Measurements from ENCODE around the gene LIMS4. TPM values are rescaled to one million over a fixed set of nuclear protein-coding genes. Genes with fewer than 3 reads are reported as not detected.
"Not testable (repeated sequence)": the region's sequence is repeated elsewhere in the genome, so short reads cannot be mapped to it uniquely, and the experiment has no call there.

LIMS4 gene
- total and polyA plus RNA-seq, 2 of the 13 experiments (the other 11 are each of a cell fraction or from before 2014, with no cell fraction given): 0.86 to 1.1 TPM

DNA sequence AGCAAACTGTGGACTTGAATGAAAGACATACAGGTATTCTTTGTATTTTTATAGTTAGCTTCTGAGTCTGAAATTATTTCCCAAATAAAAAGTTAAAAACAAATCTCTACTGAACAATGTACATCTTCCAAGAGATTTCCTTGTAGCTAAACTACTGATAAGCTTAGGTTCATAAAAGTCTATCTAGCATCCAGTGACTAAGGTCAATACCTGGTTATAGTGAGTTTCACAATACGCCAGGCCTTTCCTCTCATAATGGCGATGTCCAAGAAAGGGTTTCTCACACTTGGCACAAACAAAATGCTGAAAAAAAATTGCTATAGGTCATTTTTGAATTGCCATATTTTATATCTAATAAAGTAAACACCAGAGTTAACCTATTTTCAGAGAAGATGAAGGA, 21.7 kb downstream of the LIMS4 start:
- no CpG with 5 or more reads among the region's 2 CpGs for WGBS (ENCODE audit: low lambda C conversion rate)
- in situ Hi-C loops (cut with HindIII; ENCODE audit: extremely low pct_ligation_motif_present, low pct_unique_long_range_greater_than_20kb): not testable (repeated sequence)

DNA sequence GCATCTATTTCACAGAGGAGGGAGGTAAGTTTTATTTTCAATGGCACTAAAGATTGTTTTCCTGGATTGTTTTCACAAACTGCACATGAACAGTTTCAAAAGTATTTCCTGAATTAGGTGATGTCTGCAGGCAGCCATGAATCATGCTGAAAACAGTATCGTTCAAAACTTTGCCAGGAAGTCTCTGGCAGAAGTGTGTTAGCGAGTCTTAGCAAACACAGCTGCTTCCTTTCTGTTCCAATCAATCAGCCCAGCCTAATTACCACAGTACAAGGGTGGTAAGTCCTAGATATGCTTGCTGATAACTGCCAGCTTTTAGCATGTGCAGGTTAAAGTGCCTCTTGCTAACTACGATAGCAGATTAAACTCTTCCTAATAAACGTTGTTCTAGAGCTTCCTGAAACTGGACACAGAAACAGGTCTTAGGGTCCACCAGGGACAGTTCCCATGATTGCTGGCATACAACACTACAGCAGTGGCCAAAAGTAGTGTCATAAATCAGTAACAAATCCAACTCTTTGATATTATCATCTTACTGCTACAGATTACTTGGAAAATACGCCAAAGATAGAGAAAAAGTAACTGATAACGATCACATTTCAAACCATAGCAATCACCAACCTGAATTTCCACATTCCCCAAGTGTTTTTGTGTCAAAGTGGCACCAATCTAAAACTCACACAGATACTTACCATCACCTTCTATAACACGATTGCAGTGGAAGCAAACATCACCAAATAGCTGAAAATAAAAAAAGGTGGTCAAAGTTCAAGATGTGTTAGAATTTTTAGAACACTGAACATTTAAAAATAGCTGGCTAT, 23.3 kb downstream of the LIMS4 start:
- intact Hi-C loops (cut with micrococcal nuclease; ENCODE audit: unreplicated experiment); H3K27ac ChIP-seq (ENCODE audit: extremely low read length, insufficient read depth, low read length); H3K36me3 ChIP-seq (replicated peaks in 1 of 2; ENCODE audit: control insufficient read depth in 1 of 2, insufficient read depth in 2 of 2, low read length in 2 of 2); H3K27me3 ChIP-seq (ENCODE audit: control insufficient read depth in 1 of 2, insufficient read depth in 2 of 2, low read length in 2 of 2); H3K4me1 ChIP-seq (ENCODE audit: insufficient read depth, low read length); BruUV-seq (replicated peaks); H2AFZ ChIP-seq (ENCODE audit: low read length); H3K4me3 ChIP-seq (replicated peaks in 1 of 3; ENCODE audit: insufficient read depth in 1 of 3, low read depth in 2 of 3, low read length in 3 of 3); H4K20me1 ChIP-seq (ENCODE audit: insufficient read depth, low read length); FAIRE-seq; CTCF ChIA-PET (ENCODE audit: low intra/inter-chr PET ratio, low total read pairs); H3K4me2 ChIP-seq (ENCODE audit: low read depth, low read length); H3K9me3 ChIP-seq (ENCODE audit: low read length); POLR2A ChIA-PET; H3K9ac ChIP-seq (ENCODE audit: insufficient read depth, low read depth, low read length); DNase-seq (ENCODE audit: low spot score); H3K79me2 ChIP-seq (ENCODE audit: insufficient read depth, low read length); in situ Hi-C loops (cut with HindIII; ENCODE audit: extremely low pct_ligation_motif_present, low pct_unique_long_range_greater_than_20kb): not testable (repeated sequence)
- WGBS (ENCODE audit: low lambda C conversion rate): no CpG with 5 or more reads among the region's 7 CpGs
- ATAC-seq: peak; percentile 57

More for the DNA sequence above, 21.7 kb downstream of the LIMS4 start:
- H2AFZ ChIP-seq (ENCODE audit: low read length); FAIRE-seq; H3K36me3 ChIP-seq (replicated peaks in 1 of 2; ENCODE audit: control insufficient read depth in 1 of 2, insufficient read depth in 2 of 2, low read length in 2 of 2); H3K27me3 ChIP-seq (ENCODE audit: control insufficient read depth in 1 of 2, insufficient read depth in 2 of 2, low read length in 2 of 2); H3K9ac ChIP-seq (ENCODE audit: insufficient read depth, low read depth, low read length); H3K4me3 ChIP-seq (replicated peaks in 1 of 3; ENCODE audit: insufficient read depth in 1 of 3, low read depth in 2 of 3, low read length in 3 of 3); DNase-seq (ENCODE audit: low spot score); H3K4me2 ChIP-seq (ENCODE audit: low read depth, low read length); H3K4me1 ChIP-seq (ENCODE audit: insufficient read depth, low read length); ATAC-seq; intact Hi-C loops (cut with micrococcal nuclease; ENCODE audit: unreplicated experiment); CTCF ChIA-PET (ENCODE audit: low intra/inter-chr PET ratio, low total read pairs); H3K27ac ChIP-seq (ENCODE audit: extremely low read length, insufficient read depth, low read length); H4K20me1 ChIP-seq (ENCODE audit: insufficient read depth, low read length); BruUV-seq (replicated peaks); H3K79me2 ChIP-seq (ENCODE audit: insufficient read depth, low read length); POLR2A ChIA-PET; H3K9me3 ChIP-seq (ENCODE audit: low read length): not testable (repeated sequence)

DNA sequence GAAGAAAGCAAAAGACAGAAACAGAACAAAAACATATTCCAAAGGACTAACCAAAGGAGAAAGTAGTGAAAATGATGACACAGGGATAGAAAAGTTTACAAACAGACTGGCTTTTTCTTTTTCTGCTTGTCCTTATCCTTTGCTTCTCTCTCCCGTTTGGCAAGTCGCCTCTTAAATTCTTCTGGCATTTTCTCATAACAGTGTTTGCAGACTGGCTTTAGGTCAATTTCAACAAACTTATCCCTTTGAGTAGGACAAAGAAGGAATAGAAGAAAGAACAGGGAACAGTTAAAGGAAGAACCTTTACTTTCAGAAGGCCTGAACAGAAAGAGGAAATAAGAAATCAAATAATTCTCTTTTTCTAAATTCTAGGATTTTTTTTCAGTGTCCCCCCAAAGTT, 26.0 kb downstream of the LIMS4 start:
- WGBS (ENCODE audit: low lambda C conversion rate): no CpG with 5 or more reads among the region's 2 CpGs
- H2AFZ ChIP-seq (ENCODE audit: low read length); H4K20me1 ChIP-seq (ENCODE audit: insufficient read depth, low read length); H3K36me3 ChIP-seq (replicated peaks in 1 of 2; ENCODE audit: control insufficient read depth in 1 of 2, insufficient read depth in 2 of 2, low read length in 2 of 2); H3K9me3 ChIP-seq (ENCODE audit: low read length); FAIRE-seq; H3K27ac ChIP-seq (ENCODE audit: extremely low read length, insufficient read depth, low read length); CTCF ChIA-PET (ENCODE audit: low intra/inter-chr PET ratio, low total read pairs); POLR2A ChIA-PET; H3K27me3 ChIP-seq (ENCODE audit: control insufficient read depth in 1 of 2, insufficient read depth in 2 of 2, low read length in 2 of 2); H3K79me2 ChIP-seq (ENCODE audit: insufficient read depth, low read length); intact Hi-C loops (cut with micrococcal nuclease; ENCODE audit: unreplicated experiment); H3K4me1 ChIP-seq (ENCODE audit: insufficient read depth, low read length); BruUV-seq (replicated peaks); H3K9ac ChIP-seq (ENCODE audit: insufficient read depth, low read depth, low read length); H3K4me2 ChIP-seq (ENCODE audit: low read depth, low read length); in situ Hi-C loops (cut with HindIII; ENCODE audit: extremely low pct_ligation_motif_present, low pct_unique_long_range_greater_than_20kb); H3K4me3 ChIP-seq (replicated peaks in 1 of 3; ENCODE audit: insufficient read depth in 1 of 3, low read depth in 2 of 3, low read length in 3 of 3); ATAC-seq; DNase-seq (ENCODE audit: low spot score): not testable (repeated sequence)

DNA sequence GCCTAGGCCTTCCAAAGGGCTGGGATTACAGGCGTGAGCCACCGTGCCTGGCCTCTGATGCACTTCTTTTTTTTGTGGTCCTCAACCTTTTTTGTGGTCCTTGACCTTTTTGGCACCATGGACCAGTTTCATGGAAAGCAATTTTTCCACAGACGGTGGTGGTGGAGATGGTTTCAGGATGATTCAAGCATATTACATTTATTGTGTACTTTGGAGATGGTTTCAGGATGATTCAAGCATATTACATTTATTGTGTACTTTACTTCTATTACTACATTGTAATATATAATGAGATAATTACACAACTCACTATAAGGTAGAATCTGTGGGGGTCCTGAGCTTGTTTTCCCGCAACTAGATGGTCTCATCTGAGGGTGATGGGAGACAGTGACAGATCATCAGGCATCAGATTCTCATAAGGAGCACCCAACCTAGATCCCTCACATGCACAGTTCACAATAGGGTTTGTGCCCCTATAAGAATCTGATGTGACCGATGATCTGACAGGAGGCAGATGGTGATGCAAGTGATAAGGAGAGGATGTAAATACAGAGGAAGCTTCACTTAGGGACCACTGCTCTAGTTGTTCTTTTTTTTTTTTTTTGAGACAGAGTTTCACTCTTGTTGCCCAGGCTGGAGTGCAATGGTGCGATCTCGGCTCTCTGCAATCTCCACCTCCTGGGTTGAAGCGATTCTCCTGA, 29.2 kb downstream of the LIMS4 start:
- H3K36me3 ChIP-seq (replicated peaks in 1 of 2; ENCODE audit: control insufficient read depth in 1 of 2, insufficient read depth in 2 of 2, low read length in 2 of 2); ATAC-seq; H3K9me3 ChIP-seq (ENCODE audit: low read length); in situ Hi-C loops (cut with HindIII; ENCODE audit: extremely low pct_ligation_motif_present, low pct_unique_long_range_greater_than_20kb); H2AFZ ChIP-seq (ENCODE audit: low read length); intact Hi-C loops (cut with micrococcal nuclease; ENCODE audit: unreplicated experiment); H3K9ac ChIP-seq (ENCODE audit: insufficient read depth, low read depth, low read length); CTCF ChIA-PET (ENCODE audit: low intra/inter-chr PET ratio, low total read pairs); H3K4me1 ChIP-seq (ENCODE audit: insufficient read depth, low read length); H4K20me1 ChIP-seq (ENCODE audit: insufficient read depth, low read length); H3K27ac ChIP-seq (ENCODE audit: extremely low read length, insufficient read depth, low read length); POLR2A ChIA-PET; BruUV-seq (replicated peaks); DNase-seq (ENCODE audit: low spot score); FAIRE-seq; H3K27me3 ChIP-seq (ENCODE audit: control insufficient read depth in 1 of 2, insufficient read depth in 2 of 2, low read length in 2 of 2); H3K4me2 ChIP-seq (ENCODE audit: low read depth, low read length); H3K4me3 ChIP-seq (replicated peaks in 1 of 3; ENCODE audit: insufficient read depth in 1 of 3, low read depth in 2 of 3, low read length in 3 of 3); H3K79me2 ChIP-seq (ENCODE audit: insufficient read depth, low read length): not testable (repeated sequence)
- WGBS (ENCODE audit: low lambda C conversion rate): no CpG with 5 or more reads among the region's 8 CpGs

Data from HepG2 (cell line).